ENCODE results near the gene ZNF678.

ZNF678 gene

DNA sequence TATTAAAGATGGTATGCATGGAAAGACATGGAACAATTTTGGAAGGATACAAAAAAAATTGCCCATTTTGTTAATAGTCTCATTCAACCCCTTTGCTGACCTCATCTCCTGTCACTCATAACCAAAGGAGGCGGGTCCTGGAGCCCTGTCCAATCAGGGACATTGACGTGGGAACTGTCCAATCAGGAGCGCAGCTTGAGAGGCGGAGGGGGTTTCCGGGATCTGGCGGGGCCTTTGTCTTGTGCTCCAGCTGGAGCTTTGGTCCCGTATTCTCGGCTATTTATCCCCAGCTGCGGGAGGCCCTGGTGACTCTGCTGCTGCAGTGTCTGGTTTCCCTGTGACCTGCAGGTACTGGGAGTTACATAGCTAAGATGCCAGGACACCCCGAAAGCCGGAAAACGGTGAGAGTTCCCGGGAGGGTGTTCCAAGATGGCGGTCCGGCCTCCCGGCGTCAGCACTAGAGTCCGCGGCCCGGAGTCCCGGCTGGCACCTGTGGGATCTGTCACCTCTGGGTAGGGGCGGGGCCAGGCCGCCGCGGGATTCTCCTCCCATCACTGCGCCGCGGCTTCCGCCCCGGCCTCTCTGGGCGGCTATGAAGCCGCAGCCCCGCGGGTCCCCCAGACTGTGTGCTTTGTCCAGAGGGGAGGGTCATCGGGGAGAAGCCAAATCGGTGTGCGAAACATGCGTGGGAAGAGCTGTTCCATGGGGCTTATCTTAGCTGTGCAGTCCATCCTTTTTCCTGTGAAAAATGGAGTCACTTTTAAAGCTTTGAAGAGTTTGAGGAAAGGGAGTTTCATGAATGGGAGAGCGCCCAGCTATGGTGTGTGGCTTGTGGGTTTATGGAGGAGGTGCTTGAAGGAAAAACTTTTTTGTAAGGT is at the start of gene ZNF678:
TSS of gene ZNF678 (plus strand) at position 233 of the 878 bp plus-strand sequence. CDS start 87,436 bp downstream, outside the sequence.
- TF ChIP-seq, protein P1, sequence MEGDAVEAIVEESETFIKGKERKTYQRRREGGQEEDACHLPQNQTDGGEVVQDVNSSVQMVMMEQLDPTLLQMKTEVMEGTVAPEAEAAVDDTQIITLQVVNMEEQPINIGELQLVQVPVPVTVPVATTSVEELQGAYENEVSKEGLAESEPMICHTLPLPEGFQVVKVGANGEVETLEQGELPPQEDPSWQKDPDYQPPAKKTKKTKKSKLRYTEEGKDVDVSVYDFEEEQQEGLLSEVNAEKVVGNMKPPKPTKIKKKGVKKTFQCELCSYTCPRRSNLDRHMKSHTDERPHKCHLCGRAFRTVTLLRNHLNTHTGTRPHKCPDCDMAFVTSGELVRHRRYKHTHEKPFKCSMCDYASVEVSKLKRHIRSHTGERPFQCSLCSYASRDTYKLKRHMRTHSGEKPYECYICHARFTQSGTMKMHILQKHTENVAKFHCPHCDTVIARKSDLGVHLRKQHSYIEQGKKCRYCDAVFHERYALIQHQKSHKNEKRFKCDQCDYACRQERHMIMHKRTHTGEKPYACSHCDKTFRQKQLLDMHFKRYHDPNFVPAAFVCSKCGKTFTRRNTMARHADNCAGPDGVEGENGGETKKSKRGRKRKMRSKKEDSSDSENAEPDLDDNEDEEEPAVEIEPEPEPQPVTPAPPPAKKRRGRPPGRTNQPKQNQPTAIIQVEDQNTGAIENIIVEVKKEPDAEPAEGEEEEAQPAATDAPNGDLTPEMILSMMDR (IDR thresholded peaks at IDR 0.05): no peak

DNA sequence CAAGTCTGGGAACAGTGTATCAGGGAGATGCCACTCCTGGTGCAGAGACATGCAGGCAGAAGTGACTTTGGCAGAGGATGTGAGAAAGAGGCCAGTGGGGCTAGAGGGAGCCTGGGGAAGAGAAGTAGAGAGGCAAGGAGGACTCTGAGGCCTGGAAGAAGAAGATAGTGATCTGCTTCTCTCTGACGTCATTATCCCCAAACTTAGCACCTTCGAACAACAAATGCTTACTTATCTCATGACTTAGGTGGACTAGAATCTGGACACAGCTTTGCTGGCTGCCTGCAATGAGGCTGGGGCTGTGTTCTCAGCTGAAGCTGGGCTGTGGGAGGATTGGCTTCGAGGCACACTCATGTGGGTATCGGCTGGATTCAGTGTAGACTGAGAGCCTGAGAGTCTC is 44.5 kb upstream of the ZNF678 start:
- TF ChIP-seq, protein P1 (IDR thresholded peaks at IDR 0.05): no peak

DNA sequence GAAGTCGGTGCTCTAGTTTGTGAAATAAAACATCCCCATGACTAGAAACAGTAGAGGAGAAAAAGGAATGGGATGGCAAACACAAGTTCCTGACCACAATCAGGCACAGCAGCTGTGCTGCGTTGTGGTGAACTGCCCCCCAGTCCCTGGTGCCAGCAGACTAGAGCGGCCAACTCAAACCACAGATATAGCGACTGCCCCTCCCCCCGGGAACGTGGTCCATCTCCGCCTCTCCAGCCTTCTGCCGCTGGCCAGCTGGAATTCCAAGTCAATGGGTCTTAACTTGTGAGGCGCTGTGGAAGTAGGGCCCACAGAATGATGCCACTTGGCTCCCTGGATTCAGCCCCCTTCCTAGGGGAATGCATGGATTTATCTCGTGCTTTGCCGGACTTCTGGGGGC is 41.6 kb upstream of the ZNF678 start:
- TF ChIP-seq, protein P1 (IDR thresholded peaks at IDR 0.05): no peak

DNA sequence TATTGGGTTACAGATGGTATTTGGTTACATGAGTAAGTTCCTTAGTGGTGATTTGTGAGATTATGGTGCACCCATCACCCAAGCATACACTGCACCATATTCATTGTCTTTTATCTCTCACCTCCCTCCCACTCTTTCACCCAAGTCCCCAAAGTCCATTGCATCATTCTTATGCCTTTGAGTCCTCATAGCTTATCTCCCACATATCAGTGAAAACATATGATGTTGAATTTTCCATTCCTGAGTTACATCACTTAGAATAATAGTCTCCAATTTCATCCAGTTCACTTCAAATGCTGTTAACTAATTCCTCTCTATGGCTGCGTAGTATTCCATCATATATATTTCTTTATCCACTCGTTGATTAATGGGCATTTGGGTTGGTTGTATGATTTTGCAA is 36.8 kb upstream of the ZNF678 start:
- TF ChIP-seq, protein P1 (IDR thresholded peaks at IDR 0.05): no peak

DNA sequence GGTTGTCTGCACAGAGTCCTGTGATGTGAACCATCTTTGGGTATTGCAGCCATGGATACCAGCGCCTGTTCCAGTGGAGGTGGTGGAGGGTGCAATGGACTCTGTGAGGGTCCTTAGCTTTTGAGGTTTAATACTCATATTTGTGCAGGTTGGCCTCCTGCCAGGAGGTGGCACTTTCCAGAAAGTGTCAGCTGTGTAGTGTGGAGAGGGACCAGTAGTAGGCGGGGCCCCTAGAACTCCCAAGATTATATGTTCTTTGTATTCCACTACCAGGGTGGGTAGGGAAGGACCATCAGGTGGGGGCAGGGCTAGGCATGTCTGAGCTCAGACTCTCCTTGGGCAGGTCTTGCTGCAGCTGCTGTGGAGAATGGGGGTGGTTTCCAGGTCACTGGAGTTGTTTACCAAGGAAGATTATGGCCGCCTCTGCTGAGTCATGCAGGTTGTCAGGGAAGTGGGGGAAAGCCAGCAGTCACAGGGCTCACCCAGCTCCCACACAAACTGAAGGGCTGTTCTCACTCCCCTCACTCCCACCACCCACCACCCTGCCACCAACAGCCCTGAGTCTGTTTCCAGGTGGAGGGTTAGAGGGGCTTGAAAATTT is 31.2 kb upstream of the ZNF678 start:
- TF ChIP-seq, protein P1 (IDR thresholded peaks at IDR 0.05): no peak

DNA sequence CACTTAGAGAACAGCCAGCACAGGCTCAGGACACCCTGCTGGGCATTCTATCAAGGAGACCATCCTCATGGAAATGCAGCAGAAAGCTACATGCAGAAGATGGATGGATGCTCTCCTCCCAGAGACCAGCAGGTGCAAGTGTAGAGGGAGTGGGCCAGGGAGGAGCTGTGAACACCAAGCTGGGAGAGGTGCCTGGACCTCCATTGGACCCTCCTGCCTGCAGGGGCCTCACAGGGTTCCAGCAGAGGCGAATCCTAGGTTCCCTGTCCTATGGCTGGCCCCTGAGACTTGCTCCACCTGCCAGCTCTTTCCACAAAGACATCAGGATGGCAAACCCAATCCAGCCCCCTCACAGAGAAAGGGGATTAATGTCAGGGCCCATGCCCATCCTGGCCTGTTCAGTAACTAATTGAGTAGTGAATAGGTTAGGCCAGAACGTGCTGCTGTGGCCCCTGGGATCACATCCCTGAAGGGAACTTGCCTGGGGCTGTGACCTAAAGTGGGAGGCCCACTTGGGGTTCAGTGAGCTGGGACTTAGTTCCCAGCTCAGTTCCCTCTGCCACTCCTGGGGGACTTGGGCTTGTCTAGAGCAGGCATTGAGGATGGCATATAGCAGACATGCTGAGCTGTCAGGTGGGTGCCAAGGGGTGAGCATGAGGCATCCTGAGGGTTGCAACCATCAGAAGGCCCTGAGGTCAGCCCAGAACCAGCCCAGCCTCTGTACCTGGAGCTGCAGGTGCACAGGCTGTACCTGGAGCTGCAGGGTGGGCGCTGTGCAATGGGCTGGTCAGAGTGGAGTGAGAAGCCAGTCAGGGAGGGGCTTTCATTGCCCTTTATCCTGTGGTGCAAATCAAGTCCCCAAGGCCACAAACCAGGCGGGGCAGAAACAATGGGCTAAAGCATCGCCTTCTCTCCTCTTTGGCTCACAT is 22.9 kb upstream of the ZNF678 start:
- TF ChIP-seq, protein P1 (IDR thresholded peaks at IDR 0.05): no peak

DNA sequence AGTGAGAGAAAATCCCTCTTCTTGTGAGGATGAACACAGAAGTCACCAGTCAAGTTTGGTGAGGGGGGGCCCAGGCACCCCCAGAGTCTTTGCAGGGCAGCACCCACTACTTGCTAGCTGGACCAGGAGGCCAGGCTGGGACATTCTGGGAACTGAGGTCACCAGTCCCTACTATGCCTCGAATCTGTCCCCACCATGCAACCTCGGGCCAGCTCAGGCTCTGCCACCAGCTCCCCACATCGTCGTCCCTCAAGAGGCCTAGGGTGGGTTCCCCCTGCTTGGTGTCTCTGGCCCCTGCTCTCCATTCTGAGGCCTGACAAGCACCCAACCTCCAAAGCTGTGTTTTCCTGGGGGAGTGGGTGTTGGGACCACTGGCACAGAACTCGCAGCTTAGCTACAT is 22.2 kb upstream of the ZNF678 start:
- TF ChIP-seq, protein P1 (IDR thresholded peaks at IDR 0.05): no peak

Measured in LNCAP (cell line).